AG09309 (cell line): ENCODE measurements around the gene ATP6V0A4.

ENCODE experiments used
- DNase-seq: peaks from one replicate; pipeline ENCODE4 v3.0.0-alpha.2; 2010; ENCODE audit warnings: low read depth
- H3K4me3 ChIP-seq: 2 replicates; pipeline ENCODE4 v1.5.1; 2011; ENCODE audit warnings: mild to moderate bottlenecking, low read depth, low read length, moderate library complexity; ENCODE audit not compliant: control insufficient read depth
- TF ChIP-seq, protein P1 (sequence below): IDR thresholded peaks from 2 replicates; pipeline ENCODE4 v1.5.1; 2011; ENCODE audit warnings: mild to moderate bottlenecking, low read depth, low read length, inconsistent platforms; ENCODE audit not compliant: insufficient read depth, control insufficient read depth; ENCODE audit errors: missing control alignments

The ATP6V0A4 gene

DNA sequence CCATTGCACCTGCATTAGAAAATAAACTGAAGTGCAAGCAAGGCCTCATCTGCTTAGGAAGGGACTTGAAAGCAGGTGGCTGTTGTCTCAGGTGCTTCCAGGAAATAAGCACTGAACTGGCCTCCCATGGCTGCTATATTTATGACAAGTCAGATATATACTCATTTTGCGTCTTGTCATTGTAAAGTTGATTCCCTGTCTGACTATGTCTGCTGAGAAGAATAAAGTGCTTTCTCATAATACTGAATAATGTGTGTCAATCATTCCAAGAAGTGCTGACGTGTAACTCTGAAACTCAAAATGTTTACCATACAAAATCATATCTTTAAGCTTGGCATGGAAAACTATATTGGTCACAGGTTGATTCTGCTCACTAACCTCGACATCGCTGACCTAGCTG, 51.9 kb downstream of the ATP6V0A4 start:
- no peak for DNase-seq
- TF ChIP-seq, protein P1, sequence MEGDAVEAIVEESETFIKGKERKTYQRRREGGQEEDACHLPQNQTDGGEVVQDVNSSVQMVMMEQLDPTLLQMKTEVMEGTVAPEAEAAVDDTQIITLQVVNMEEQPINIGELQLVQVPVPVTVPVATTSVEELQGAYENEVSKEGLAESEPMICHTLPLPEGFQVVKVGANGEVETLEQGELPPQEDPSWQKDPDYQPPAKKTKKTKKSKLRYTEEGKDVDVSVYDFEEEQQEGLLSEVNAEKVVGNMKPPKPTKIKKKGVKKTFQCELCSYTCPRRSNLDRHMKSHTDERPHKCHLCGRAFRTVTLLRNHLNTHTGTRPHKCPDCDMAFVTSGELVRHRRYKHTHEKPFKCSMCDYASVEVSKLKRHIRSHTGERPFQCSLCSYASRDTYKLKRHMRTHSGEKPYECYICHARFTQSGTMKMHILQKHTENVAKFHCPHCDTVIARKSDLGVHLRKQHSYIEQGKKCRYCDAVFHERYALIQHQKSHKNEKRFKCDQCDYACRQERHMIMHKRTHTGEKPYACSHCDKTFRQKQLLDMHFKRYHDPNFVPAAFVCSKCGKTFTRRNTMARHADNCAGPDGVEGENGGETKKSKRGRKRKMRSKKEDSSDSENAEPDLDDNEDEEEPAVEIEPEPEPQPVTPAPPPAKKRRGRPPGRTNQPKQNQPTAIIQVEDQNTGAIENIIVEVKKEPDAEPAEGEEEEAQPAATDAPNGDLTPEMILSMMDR, result no peak
- no peak overlapping the region for H3K4me3 ChIP-seq

DNA sequence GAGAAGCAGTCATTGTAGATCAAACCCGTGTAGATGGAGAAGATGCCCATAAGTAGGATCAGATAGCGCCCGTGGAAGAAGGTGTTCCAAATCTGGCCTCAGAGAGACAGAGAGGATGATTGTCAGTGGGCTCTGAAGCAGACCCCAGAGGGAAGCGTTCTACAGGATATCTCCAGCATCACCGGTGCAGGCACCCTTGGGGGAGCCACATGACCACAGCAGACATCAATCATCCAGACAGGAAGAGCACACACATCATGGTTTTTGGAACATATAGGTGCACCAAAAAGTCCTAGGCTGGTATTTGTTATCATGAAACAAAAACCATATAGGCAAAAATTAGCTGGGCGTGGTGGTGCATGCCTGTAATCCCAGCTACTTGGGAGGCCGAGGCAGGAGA, 52.8 kb downstream of the ATP6V0A4 start:
- no peak overlapping the region for H3K4me3 ChIP-seq
- TF ChIP-seq, protein P1, result no peak
- DNase-seq, result no peak

DNA sequence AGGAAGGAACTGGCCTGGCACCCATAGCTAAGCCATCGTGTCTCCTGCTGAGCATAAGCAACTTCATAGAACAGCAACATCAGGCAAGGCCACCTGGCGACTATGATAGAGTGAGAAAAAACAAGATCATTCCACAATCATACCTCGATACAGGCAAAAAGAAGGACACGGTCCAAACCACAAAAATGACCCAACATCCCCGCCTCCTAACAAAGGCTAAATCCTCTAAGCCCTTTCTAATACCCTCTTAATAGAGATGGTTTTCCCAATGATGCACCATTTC, 56.6 kb downstream of the ATP6V0A4 start:
- no peak for DNase-seq
- no peak overlapping the region for H3K4me3 ChIP-seq
- TF ChIP-seq, protein P1, result no peak

DNA sequence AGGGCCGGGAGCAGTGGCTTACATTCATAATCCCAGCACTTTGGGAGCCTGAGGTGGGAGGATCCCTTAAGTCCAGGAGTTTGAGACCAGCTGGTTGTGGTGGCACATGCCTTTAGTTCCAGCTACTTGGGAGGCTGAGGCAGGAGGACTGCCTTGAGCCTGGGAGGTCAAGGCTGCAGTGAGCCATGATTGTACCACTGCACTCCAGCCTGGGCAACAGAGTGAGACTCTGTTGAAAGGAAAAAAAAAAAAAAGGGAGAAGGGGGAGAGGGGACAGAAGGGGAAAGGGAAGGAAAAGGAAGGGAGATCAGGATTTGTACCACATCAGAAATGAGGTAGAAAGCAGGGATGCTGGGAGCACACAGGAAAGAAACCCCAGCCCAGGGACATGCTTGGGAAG, 58.1 kb downstream of the ATP6V0A4 start:
- no peak overlapping the region for H3K4me3 ChIP-seq
- TF ChIP-seq, protein P1, result no peak
- DNase-seq, result no peak

DNA sequence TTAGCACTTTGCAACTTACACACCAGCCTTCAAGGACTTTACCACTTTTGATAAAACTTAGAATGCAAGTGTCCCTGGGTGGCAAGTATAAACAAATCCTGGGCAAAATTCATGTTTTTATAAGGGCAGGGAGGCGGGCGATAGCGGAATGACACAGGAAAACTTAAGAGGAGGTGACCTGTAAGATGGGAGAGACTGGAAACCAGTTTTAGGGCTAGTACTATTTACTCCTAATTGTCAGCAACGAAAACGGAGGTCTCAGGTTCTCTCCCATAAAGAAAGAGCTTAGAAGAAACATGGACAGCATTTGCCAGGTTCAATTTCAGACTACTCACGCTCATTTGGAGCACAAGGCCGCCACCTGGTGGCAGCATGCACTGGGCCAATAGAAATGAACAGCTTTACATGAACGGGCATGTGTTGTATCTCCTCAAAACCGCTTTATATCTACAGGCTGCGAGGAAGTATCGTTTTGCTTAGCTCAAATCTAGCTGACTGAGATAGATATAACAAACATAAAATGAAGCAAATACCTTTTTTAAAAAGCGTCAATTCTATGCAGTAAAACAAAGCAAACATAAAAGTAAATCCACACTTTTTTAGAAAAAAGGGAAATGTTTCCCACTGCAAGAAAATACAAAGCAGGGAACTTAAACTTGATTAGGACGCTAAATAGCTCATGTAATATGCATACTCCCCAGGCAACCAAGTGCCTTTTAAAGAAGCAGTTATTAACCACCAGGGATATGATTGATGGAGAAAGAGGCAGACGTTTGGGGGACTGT, 59.3 kb downstream of the ATP6V0A4 start:
- TF ChIP-seq, protein P1, result peak; percentile 94
- DNase-seq, result peak; percentile 57
- no peak overlapping the region for H3K4me3 ChIP-seq

DNA sequence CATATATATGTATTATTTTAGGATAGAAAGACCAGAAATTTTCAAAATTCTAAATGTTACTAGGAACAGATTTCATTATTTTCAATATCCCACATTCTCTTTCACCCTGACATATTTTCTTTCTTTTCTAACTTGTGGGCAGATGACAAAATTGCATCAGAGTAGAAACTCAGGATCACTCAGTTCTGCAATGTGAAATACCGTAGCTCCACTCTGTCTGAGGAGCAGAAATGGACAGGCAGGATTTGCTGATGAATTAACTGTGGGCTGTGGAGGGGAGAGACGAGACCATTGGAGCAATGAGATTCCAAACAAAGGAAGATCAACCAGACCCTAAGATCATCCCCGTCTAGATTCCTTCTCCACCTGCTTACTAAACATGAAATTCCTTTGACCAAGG, 59.9 kb downstream of the ATP6V0A4 start:
- no peak overlapping the region for H3K4me3 ChIP-seq
- no peak for DNase-seq
- TF ChIP-seq, protein P1, result no peak
